Fibroblast of pulmonary artery (primary cell): ENCODE data around the gene TMEM234.

Source experiments
- DNase-seq: peaks from one replicate; pipeline ENCODE4 v3.0.0-alpha.2; 2010; ENCODE audit warnings: low read depth
- H3K4me3 ChIP-seq: replicated peaks from 2 replicates; pipeline ENCODE4 v1.5.1; 2011; ENCODE audit warnings: low read depth, mild to moderate bottlenecking, control low read depth, low read length, moderate library complexity
- TF ChIP-seq, protein P1 (sequence below): IDR thresholded peaks from 2 replicates; pipeline ENCODE4 v1.5.1; 2011; ENCODE audit warnings: mild to moderate bottlenecking, control low read depth, low read length, inconsistent platforms; ENCODE audit errors: missing control alignments

Gene TMEM234

DNA sequence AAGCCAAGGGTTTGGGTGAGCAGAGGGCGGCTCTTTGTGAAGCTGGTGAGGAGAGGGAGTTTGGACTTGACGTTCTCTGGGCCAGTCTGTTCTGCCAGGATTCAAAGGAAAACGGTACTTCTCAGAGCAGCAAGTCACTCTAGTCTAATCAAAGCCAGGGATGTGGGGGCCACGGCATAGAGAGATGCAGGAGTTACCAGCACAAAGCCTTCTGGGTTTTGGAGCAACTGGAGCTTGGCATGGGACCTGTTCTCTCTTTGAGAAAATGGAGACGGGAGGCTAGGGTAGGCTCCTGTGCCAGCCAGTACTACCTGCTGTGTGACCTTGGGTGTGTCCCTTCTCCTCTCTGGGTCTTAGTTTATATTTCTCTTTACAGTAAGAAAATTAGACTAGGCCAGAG, 40.6 kb downstream of the TMEM234 start:
- H3K4me3 ChIP-seq, result peak overlapping the region; percentile 77
- DNase-seq, result no peak
- TF ChIP-seq, protein P1, sequence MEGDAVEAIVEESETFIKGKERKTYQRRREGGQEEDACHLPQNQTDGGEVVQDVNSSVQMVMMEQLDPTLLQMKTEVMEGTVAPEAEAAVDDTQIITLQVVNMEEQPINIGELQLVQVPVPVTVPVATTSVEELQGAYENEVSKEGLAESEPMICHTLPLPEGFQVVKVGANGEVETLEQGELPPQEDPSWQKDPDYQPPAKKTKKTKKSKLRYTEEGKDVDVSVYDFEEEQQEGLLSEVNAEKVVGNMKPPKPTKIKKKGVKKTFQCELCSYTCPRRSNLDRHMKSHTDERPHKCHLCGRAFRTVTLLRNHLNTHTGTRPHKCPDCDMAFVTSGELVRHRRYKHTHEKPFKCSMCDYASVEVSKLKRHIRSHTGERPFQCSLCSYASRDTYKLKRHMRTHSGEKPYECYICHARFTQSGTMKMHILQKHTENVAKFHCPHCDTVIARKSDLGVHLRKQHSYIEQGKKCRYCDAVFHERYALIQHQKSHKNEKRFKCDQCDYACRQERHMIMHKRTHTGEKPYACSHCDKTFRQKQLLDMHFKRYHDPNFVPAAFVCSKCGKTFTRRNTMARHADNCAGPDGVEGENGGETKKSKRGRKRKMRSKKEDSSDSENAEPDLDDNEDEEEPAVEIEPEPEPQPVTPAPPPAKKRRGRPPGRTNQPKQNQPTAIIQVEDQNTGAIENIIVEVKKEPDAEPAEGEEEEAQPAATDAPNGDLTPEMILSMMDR, result no peak

- no peak for DNase-seq
- H3K4me3 ChIP-seq, result peak overlapping the region; percentile 77
- TF ChIP-seq, protein P1, result no peak
Observed at GRCh38 chr1:32181065-32181464, 41.1 kb downstream of the TMEM234 start.

GRCh38 chr1:32180186-32181060, 41.7 kb downstream of the TMEM234 start:
- DNase-seq, result peak; percentile 60
- H3K4me3 ChIP-seq, result peak overlapping the region; percentile 77
- TF ChIP-seq, protein P1, result no peak

DNA sequence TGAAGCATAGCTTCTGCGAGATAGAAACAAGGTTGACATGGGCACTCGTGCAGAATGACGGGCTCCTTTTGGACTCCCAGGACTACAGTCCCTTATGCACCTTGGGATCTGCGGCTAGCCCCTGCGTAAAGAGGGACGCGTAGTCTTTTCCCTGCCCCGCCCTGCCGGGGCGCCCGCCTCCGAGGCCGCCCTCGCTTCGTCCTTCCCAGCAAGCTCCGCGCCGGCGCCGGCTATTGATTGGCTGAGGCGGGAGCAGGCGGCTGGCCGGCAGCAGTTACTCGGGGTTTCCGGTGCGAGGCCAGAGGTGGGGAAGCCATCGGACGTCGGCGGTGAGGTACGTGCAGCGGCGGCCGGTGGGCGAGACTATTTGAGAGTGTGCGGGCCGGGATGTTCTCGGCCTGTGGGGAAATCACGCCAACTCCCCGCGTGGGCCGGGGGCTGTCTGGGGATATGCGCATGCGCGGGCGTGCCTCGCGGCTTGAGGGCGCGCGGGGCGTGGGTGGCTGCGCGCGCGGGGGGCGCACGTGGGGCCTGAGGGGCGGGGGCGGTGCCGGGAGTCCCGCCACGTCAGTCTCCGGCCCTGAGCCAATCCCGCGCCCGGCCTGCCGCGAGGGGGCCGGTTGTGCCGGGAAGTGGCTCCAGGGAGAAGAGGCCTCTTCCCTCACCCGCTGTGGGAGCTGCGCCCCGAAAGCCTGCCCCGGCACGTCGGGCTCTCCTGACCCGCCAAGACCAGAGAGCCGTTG, 42.5 kb downstream of the TMEM234 start, which contains the start of gene TXLNA:
Gene TXLNA (plus strand): TSS at position 233 of the 743 bp plus-strand sequence. CDS start 671 bp downstream, outside the sequence.
- H3K4me3 ChIP-seq, result peak within 1 kb of the TSS; percentile 77
- TF ChIP-seq, protein P1, result no peak
- peak; percentile 91 for DNase-seq

DNA sequence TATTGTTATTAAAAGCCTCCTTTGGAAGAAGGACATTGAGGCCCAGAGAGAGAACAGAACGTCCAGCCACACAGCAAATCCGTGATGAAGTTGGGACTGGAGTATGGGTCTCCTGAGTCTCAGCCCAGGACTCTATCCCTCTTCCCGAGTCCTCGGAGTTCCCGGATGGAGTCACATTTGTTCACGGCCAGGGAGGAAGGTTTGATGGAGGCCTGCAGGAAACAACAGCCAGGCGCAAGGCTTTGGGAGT, 43.0 kb downstream of the TMEM234 start:
- TF ChIP-seq, protein P1, result no peak
- H3K4me3 ChIP-seq, result peak overlapping the region; percentile 77
- DNase-seq, result no peak

GRCh38 chr1:32178380-32179192, 43.6 kb downstream of the TMEM234 start:
- TF ChIP-seq, protein P1, result no peak
- H3K4me3 ChIP-seq, result no peak overlapping the region
- DNase-seq, result no peak
